NB4 (cell line): ENCODE data around the gene CHD9NB.
"Not testable (repeated sequence)": the region's sequence is repeated elsewhere in the genome, so short reads cannot be mapped to it uniquely, and the experiment has no call there.

Experiments used
- POLR2A ChIP-seq: IDR thresholded peaks from 2 replicates; pipeline ENCODE4 v1.6.1; 2011; ENCODE audit warnings: mild to moderate bottlenecking; ENCODE audit not compliant: insufficient read length; ENCODE audit errors: extremely low read depth
- TF ChIP-seq, protein P1 (sequence below): IDR thresholded peaks from one replicate; pipeline ENCODE4 v1.5.1; 2012; ENCODE audit warnings: low read depth, low read length

GRCh38 chr16:53051255-53051654, 1.4 kb downstream of the CHD9NB start:
- TF ChIP-seq, protein P1, sequence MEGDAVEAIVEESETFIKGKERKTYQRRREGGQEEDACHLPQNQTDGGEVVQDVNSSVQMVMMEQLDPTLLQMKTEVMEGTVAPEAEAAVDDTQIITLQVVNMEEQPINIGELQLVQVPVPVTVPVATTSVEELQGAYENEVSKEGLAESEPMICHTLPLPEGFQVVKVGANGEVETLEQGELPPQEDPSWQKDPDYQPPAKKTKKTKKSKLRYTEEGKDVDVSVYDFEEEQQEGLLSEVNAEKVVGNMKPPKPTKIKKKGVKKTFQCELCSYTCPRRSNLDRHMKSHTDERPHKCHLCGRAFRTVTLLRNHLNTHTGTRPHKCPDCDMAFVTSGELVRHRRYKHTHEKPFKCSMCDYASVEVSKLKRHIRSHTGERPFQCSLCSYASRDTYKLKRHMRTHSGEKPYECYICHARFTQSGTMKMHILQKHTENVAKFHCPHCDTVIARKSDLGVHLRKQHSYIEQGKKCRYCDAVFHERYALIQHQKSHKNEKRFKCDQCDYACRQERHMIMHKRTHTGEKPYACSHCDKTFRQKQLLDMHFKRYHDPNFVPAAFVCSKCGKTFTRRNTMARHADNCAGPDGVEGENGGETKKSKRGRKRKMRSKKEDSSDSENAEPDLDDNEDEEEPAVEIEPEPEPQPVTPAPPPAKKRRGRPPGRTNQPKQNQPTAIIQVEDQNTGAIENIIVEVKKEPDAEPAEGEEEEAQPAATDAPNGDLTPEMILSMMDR: not testable (repeated sequence)
- TF ChIP-seq POLR2A: not testable (repeated sequence)
